DMS53 (cell line): ENCODE data around the gene SMIM36.
A peak's percentile ranks its signal among the peaks of the same experiment; 100 is the strongest.
"Not testable (repeated sequence)": the region's sequence is repeated elsewhere in the genome, so short reads cannot be mapped to it uniquely, and the experiment has no call there.

Experiments used
- DNase-seq: peaks from one replicate; lab custom pipeline; 2025; lab: John Stamatoyannopoulos, UW

Gene SMIM36

GRCh38 chr17:55454906-55455474, 56.3 kb downstream of the SMIM36 start:
- peak; percentile 8 for DNase-seq

DNA sequence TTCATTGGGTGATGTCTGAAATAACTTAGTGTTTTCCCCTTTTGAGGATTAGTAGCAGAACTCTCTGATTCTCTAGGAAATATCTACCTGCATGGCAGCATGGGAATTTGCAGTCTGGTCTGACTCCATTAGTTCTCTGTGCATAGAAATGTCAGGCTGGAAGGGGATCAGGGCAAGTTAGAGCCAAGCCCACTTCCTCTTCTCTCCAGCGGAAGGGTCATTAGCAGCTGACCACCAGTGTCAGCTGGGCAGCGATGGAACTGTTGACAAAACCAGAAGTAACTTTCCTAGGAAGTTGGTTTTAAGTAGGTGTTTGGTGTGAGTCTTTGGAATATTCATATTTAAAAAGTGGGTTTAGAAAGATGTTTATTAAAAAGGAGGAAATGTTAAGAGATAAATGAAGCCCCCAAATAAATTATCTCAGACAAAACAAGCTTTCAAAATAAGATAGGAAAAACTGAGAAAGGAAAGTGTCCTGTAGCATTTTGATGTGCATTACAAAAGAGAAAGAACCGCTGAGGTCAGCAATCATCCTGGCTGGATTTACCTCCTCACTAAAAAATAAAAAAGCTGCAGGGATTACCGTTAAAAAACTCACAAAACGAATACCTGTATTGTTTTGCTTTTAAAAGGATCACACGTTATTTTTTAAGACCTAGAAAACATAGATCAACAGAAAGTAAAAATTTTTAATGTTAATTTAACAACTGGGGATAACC, 57.3 kb downstream of the SMIM36 start:
- DNase-seq: no peak

DNA sequence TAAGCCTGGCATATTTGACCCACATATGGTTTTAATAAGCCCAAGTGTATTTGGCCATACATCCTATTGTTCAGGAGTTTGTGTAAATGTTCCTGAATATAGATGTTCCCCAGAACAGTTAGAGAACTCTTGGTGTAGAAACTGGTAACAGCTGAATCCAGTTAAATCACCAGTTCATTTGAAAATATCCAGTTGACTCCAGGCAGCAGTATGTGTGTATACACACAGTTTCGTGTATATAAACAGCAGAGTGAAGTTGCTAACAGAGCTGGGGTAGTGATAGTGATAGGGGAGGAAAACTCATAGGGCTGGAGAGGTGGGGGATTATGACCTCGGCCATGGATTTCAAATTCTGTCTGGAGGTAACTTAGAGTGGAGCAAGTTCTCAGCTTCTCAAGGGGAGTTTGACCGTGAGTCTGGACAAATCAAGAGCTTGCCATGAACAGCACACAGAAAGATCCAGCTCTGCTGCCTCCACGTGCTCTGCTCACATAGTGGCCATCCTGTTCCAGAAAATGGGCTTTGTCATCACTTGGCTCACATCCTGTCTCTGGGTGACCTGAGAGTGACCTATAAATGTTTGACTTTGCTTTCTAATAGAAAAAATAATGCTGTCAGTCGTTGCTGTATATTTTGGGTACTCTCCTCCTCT, 59.0 kb downstream of the SMIM36 start:
- DNase-seq: peak; percentile 32

DNA sequence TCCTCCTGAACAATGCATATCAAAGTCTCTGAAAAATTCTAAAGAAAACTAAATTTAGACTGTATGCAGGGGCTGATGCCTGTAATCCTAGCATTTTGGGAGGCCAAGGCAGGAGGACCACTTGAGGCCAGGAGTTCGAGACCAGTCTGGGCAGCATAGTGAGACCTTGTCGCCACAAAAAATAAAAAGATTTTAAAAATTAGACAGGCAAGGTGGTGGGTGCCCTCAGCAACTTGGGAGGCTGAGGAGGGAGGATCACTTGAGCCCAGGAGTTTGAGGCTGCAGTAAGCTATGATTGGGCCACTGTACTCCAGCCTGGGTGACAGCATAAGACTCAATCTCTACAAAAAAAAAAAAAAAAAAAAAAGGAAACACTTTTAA, 59.5 kb downstream of the SMIM36 start:
- DNase-seq: no peak

GRCh38 chr17:55451203-55451641, 60.0 kb downstream of the SMIM36 start:
- DNase-seq: peak; percentile 3

DNA sequence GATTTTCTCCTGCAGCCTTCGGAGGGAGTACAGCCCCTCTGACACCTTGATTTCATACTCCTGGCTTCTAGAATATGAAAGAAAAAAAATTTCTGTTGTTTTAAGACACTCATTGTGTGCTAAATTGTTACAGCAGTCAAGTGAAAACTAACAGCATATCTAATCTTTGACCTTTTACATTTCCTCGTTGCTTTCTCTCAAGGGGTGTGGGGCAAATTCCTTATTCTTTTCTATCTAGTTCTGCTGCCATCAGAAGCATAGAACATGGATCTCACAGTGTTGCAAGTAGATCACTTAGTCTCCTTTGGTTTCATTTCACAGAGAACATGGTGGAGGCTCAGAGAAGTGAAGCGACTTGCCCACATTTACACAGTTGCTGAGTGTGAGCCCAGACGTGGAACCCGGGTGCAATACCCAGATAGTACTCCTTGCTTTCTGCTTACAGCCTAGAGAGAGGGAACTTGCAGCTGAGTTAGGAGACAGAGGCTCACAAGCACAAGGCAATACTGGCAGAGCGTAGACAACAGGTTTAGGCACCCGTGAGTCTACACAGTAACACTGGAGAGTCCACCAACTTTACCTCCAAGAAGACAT, 60.9 kb downstream of the SMIM36 start:
- no peak for DNase-seq

- no peak for DNase-seq
Measured at GRCh38 chr17:55448681-55449080, 62.6 kb downstream of the SMIM36 start.

DNA sequence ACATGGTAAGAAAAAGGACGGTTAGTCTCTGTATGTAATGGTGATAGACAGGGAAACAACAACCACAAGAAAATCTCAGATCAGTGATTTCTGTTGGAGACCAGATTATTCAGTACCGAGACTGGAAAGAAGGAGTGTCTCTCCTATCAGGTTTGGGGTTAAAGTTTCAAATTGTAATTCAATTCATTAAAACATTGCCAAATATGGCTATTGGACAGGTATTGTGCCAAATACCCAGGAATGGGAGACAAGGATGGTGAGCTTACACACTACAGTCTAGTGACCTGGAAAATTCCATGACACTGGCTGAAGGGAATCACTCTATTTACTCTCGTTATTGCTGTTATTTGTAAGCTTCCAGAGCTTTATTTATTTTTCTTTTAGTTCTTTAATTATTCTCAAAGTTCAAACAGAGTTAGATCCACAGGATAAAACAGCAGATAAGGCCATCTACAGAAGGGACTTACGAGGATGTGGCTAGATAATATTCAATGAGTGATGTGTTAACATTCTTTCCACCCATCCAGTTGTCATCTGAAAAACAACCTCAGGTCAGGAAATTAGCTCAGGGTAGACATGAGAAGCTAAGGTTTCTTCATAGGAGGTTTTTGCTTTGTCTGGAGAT, 64.6 kb downstream of the SMIM36 start:
- no peak for DNase-seq

- DNase-seq: not testable (repeated sequence)
Measured at GRCh38 chr17:55446004-55446403, 65.2 kb downstream of the SMIM36 start.

DNA sequence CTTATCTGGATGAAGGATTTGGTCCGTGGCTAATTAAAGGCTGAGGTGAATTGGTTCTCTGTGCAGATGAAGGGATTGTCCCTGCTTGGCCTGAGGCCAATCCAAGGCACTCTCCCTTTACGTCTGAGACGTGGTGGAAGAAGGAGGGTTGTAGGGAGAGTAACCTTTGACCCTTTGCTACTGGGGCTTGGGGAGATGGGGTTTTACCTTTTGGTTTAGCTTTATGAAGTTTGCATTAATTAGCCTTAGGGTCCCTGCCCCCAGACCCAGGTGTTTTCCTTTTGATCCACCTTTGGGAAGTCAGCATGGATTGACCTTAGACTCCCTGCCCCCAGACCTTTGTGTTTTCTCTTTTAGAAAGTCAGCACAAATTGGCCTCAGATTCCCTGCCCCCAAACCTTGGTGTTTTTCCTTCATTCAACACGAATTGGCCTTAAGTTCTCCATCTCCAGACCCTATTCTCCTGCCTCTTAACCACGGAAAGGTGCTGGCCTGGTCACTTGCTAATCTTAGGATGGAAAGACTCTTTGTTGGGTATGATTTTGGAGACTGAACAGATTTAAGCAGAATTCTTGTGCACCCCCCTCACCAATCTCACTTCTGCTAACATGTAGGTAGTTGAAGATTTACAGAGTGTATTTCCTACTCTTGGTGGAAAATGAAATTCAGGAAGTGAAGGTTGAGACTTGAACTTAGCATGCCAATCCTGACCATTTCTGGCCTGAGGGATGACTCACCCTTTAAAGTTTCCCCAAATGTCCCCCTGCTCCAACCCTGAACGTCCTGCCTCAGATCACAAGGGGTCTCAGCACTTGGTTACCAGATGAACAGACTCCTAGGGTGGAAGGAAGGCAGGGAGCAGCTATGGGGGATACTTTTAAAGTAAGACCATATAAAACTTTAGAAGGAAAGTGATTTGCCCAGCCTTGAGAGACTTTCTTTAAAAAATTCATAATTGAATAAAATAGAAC, 66.5 kb downstream of the SMIM36 start:
- DNase-seq: no peak

DNA sequence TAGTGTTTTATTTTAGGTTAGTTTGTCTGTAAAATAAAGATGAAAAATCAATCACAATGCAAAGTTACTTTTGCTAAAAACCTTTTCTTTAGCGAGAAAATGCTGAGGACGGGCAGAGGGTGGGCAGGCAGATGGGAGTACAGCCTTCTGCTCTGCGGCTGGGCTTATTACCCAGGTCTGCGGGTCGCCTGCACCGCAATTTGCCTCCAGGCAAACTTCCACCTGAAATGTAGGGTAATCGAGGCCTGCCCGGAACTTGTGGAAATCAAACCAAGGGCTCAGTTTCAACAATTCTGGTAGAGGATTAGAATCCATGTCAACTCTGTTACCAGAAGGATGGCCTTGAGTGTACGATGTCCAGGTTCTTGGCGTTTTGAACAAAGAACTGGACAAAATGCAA, 67.3 kb downstream of the SMIM36 start:
- DNase-seq: no peak

DNA sequence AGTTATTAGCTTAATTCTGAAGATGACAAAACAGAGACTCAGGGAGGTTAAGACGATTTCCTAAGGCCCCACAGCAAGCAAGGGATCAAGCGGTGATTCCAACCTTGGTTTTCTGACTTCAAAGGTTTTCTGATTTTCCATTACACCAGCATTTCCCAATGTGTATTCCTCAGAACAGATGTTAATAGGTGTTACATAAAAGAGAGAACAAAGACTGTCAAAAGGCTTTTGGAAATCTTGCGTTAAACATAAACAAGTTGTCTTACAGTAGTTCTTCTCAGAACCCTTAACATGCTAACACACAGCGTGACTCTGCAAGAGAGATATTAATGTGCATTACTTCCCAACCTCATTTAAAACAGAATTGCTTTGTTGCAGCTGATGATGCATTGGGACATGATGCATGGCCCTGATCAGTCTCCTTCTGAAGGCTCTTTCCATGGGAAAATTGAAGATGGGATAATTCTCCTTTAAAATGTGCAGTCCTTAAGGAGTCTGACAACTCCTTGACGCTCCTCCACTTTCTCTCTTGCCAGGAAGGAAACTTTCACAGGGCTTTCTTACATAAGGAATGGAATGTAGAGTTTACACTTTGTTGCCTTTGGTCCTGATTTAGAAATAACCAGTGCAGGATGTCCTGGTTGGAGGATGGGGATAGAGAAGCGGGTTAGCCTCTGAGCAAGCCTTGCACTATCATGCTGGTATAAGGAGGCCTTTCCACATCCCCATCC, 68.1 kb downstream of the SMIM36 start:
- DNase-seq: no peak

DNA sequence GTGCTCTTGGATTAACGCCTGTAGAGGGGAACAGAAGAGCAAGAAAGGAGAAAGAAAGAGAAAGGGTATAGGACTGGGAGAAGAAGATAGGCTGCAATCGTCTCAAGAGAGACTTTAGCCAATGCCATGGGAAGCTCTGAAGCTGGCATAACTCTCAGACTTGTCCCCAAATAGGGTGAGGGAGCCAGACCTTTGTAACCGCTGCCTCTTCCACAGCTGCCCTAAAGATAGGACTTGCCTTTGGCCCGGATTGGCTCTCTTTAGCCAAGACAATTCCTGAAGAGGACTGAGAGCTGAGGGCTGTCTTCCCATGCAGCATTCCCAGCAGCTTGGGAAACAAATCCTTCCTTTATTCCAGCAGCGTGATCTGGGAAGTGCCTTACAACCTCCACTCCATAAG, 68.8 kb downstream of the SMIM36 start:
- DNase-seq: no peak

DNA sequence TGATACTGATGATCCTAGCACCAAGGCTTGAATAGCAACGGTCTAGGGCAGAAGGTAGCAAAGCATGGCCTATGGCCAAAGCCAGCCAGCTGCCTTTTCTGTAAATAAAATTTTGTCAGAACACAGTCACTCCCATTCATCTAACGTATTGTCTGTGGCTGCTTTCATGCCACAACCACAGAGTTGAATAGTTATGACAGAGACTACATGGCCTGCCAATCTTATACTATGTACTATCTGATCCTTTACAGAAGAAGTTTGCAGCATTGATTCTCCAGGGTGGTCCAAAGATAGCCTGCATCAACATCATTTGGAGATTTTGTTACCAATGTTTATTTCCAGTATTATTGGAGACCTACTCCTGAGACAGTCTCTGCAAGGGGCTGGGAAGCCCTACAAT, 69.7 kb downstream of the SMIM36 start:
- no peak for DNase-seq

GRCh38 chr17:55440391-55440790, 70.9 kb downstream of the SMIM36 start:
- DNase-seq: no peak

DNA sequence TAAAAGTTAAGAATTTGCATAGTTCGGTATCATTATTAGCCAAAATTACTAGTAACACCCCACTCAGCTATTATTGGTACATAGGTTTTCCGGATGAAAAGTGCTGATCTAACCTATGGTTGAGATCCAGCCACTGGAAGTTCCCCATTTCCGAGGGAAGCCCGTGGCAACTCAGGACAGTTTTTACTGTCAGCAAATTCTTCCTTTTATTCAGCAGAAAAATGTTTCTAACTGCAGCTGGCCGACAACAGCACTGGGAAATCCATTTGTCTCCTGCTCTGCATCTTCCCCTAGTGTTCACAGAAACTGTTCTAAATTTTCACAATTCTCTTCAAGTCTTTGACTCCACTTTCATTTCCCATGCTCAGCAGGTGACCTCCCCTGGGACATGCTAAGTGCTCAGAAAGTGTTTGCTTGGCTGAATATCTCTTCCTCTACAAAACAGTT, 74.1 kb downstream of the SMIM36 start:
- DNase-seq: no peak

DNA sequence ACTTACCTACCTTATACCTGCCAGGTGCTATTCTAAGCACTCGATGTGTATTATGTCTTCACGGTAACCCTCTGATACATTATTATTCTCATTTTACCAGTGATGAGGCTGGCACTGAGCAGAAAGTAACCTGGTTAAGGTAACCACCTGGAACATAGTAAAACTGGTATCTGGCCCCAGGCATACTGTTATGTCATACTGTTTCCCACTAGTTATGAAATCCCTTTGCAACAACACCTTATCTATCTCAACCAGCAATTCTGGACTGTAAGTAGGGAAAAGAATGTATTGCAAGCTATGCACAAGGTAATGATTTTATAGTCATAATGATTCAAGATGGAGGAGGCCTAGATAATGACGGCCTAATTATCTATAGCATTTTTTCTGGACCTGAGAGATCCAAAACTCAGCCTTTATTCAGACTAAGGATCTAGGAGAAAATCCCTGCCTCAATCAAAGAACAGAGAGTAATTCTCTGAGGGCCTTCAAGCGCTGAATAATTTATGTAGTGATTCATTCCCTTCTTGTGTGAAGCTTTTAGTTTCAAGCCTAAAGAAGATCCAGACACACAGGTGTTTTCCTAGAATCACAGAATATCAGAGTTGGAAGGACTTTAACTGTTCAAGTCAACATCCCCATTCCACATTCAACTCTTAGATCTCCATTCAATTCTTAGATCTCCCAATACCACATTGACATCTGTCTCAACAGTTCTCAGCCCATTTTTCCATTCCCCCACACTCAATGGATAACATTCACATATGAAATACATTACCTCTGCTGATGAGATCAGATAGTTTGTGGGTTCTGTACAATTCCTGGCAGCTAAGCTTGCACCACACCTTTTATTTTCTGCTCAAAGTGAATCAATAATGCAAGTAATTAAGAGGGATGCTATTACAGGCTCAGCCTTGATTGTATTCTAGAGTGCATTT, 74.8 kb downstream of the SMIM36 start:
- DNase-seq: no peak

DNA sequence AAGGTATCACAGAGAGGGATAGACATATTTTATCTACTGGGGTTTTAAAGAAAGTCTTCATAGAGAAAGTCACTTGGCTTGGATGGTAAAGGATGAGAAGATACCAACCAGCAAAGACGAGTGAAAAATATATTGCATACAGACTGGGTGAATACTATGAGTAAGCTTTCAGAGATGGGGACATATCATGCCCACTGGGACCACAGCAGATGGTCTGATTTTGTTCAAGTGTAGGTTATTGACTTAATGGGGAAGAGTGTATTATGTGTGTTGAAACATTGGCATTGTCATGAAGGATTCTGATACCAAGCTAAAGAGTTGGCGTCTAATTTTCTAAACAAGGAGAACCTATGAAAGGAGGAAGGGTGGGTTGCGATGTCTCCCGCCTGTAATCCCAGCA, 75.8 kb downstream of the SMIM36 start:
- no peak for DNase-seq

DNA sequence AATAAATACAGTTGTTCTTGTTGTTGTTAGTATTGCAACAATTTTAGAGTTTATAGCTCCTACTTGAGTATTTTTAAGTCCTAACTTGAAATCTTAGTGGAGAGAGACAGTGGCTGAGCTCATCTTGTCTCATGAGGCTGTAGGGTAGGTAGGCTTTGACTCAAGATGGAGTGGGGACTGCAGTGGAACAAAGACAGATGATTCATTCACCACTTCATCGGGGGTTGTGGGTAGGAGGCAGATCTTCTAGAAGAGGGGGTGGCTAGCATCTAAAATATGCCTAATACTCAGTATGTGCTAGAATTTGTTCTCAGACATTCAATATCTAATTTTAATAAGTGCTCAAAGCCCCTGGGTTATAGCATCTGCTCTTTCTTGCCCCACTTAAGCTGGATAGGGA, 76.5 kb downstream of the SMIM36 start:
- no peak for DNase-seq
